NT2/D1 (cell line): Measurements from ENCODE around the gene LSAMP.

Source experiments
- SUZ12 ChIP-seq: IDR thresholded peaks from 2 replicates; pipeline ENCODE4 v1.6.1; 2011; ENCODE audit not compliant: insufficient read length, insufficient read depth; ENCODE audit errors: extremely low read depth
- YY1 ChIP-seq: IDR thresholded peaks from 2 replicates; pipeline ENCODE4 v1.6.1; 2011; ENCODE audit not compliant: insufficient read length, insufficient read depth
- ZNF274 ChIP-seq: IDR thresholded peaks from 2 replicates; pipeline ENCODE4 v1.6.1; 2011; ENCODE audit warnings: mild to moderate bottlenecking, low read depth, low read length

- no peak for TF ChIP-seq ZNF274
- no peak for TF ChIP-seq YY1
- TF ChIP-seq SUZ12 = no peak
Measured at GRCh38 chr3:115830764-115831395, 614.4 kb downstream of the LSAMP start.
